Calu3 (cell line): Measurements from ENCODE around the gene SLC27A4. TPM values are rescaled to one million over a fixed set of nuclear protein-coding genes. Genes with fewer than 3 reads are reported as not detected.

Experiments used
- BruUV-seq: library from RNA; stranded (reverse); fragments of 400-500 nt; replicated peaks from 2 replicates; lab custom pipeline; 2021; lab: Mats Ljungman, UMichigan
- CTCF ChIA-PET: fragments of 300-600 bp; sonication (Branson Sonifier 250); formaldehyde crosslinking; loops from one replicate; lab custom pipeline; 2022; ENCODE audit warnings: antibody characterized with exemption; lab: Charles Lee
- DNase-seq: peaks from one replicate; pipeline ENCODE4 v3.0.0; 2022
- H3K27ac Mint-ChIP-seq: one replicate; pipeline ENCODE4 v1.8.0; 2022; ENCODE audit warnings: mixed read lengths; ENCODE audit not compliant: unreplicated experiment
- H3K27me3 Mint-ChIP-seq: one replicate; pipeline ENCODE4 v1.8.0; 2022; ENCODE audit warnings: mixed read lengths; ENCODE audit not compliant: unreplicated experiment
- H3K36me3 Mint-ChIP-seq: one replicate; pipeline ENCODE4 v1.8.0; 2022; ENCODE audit warnings: mild to moderate bottlenecking, moderate library complexity, mixed read lengths; ENCODE audit not compliant: insufficient read depth, unreplicated experiment
- H3K4me1 Mint-ChIP-seq: one replicate; pipeline ENCODE4 v1.8.0; 2022; ENCODE audit warnings: mild to moderate bottlenecking, low read depth, mixed read lengths; ENCODE audit not compliant: unreplicated experiment
- H3K4me3 Mint-ChIP-seq: one replicate; pipeline ENCODE4 v1.8.0; 2022; ENCODE audit warnings: mild to moderate bottlenecking, low read depth, moderate library complexity, mixed read lengths; ENCODE audit not compliant: unreplicated experiment
- H3K9me3 Mint-ChIP-seq: one replicate; pipeline ENCODE4 v1.8.0; 2022; ENCODE audit warnings: low read depth, mixed read lengths; ENCODE audit not compliant: unreplicated experiment
- CTCF ChIP-seq: fragments of 200-600 bp; IDR thresholded peaks from one replicate; pipeline ENCODE4 v1.8.0; 2022; ENCODE audit warnings: antibody characterized with exemption; ENCODE audit not compliant: unreplicated experiment
- intact Hi-C: fragments of 100-400 bp; cut with micrococcal nuclease; formaldehyde crosslinking; loops from one replicate; pipeline ENCODE4 v1.10.0; 2022; ENCODE audit not compliant: unreplicated experiment
- total RNA-seq: library from RNA; stranded (reverse); gene quantifications from 2 replicates; pipeline ENCODE4 v1.2.3, GENCODE V29; 2022

Gene SLC27A4
- total RNA-seq, 1 experiment from 2014 or later, result 13.8 TPM

GRCh38 chr9:128392302-128393144 lies 52.2 kb downstream of the SLC27A4 start:
- DNase-seq, result no peak
- CTCF ChIA-PET, result no interaction called here
- intact Hi-C loops, result no loop called here
- no peak for TF ChIP-seq CTCF
- Mint-ChIP-seq H3K4me1 (peaks cover 9% of the 10 kb centered on the region), H3K9me3 (no peaks in the 10 kb centered on the region), H3K27ac (no peak overlapping the region), H3K4me3 (no peak overlapping the region), H3K27me3 (peaks cover 11% of the 10 kb centered on the region), H3K36me3 (peaks cover 10% of the 10 kb centered on the region)
- BruUV-seq, result no TSS peak

- TF ChIP-seq CTCF, result no peak
- CTCF ChIA-PET, result no interaction called here
- no peak for DNase-seq
- Mint-ChIP-seq H3K4me1 (peaks cover 13% of the 10 kb centered on the region), H3K27ac (no peak overlapping the region), H3K9me3 (no peaks in the 10 kb centered on the region), H3K27me3 (peaks cover 18% of the 10 kb centered on the region), H3K36me3 (peaks cover 10% of the 10 kb centered on the region), H3K4me3 (no peak overlapping the region)
- intact Hi-C loops, result no loop called here
- BruUV-seq, result no TSS peak
These were observed 52.9 kb downstream of the SLC27A4 start for GRCh38 chr9:128393145-128393775.

DNA sequence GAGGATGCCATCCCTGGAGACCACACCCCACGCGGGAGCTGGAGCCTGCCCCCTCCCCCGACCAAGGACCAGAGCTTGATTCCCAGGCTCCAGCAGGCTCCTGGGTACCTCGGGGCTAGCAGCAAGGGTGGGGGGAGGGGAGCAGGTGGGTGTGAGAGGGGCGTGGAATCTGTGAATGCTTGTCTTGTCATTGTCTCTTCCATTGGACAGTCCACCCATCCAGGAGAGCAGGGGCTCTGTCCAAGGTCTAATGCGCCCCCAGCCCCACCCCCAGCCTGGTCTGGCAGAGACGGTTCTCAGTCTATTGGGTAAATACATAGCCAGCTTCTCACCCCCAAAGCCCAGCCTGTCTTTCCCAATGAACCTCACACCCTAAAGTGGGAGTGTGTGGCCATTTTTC lies 53.6 kb downstream of the SLC27A4 start:
- Mint-ChIP-seq H3K27me3 (peaks cover 18% of the 10 kb centered on the region), H3K4me1 (peaks cover 13% of the 10 kb centered on the region), H3K9me3 (no peaks in the 10 kb centered on the region), H3K27ac (no peak overlapping the region), H3K36me3 (peaks cover 10% of the 10 kb centered on the region), H3K4me3 (no peak overlapping the region)
- no TSS peak for BruUV-seq
- intact Hi-C loops, result no loop called here
- no peak for DNase-seq
- no peak for TF ChIP-seq CTCF
- CTCF ChIA-PET, result no interaction called here

GRCh38 chr9:128394379-128395168 lies 54.2 kb downstream of the SLC27A4 start:
- CTCF ChIA-PET, result interaction anchor here (0.6 kb wide), 1 partner anchor 30 kb away, joined by 3 read pairs; no protein-coding TSS in a partner anchor
- no peak overlapping the region for H3K4me3 Mint-ChIP-seq
- no TSS peak for BruUV-seq

More at GRCh38 chr9:128394379-128395168, 54.2 kb downstream of the SLC27A4 start:
- no peak for DNase-seq
- Mint-ChIP-seq H3K36me3 (peaks cover 10% of the 10 kb centered on the region), H3K4me1 (peaks cover 13% of the 10 kb centered on the region), H3K27ac (no peak overlapping the region), H3K9me3 (no peaks in the 10 kb centered on the region), H3K27me3 (peaks cover 20% of the 10 kb centered on the region)
- intact Hi-C loops, result no loop called here
- no peak for TF ChIP-seq CTCF
